GM12872 (cell line): ENCODE data around the gene MTFR2.

Source experiments
- CTCF ChIP-seq: IDR thresholded peaks from 3 replicates; pipeline ENCODE4 v1.5.1; 2011; ENCODE audit warnings: low read depth, mild to moderate bottlenecking, low read length, moderate library complexity; ENCODE audit not compliant: insufficient read depth

MTFR2 gene

GRCh38 chr6:136201732-136202131 is 48.4 kb downstream of the MTFR2 start:
- TF ChIP-seq CTCF: no peak

GRCh38 chr6:136192902-136193301 is 57.2 kb downstream of the MTFR2 start:
- no peak for TF ChIP-seq CTCF

GRCh38 chr6:136191606-136192312 is 58.4 kb downstream of the MTFR2 start:
- no peak for TF ChIP-seq CTCF

- no peak for TF ChIP-seq CTCF
These were observed 61.0 kb downstream of the MTFR2 start for GRCh38 chr6:136189104-136189503.

GRCh38 chr6:136188486-136188885 is 61.6 kb downstream of the MTFR2 start:
- no peak for TF ChIP-seq CTCF

- no peak for TF ChIP-seq CTCF
These were observed 63.7 kb downstream of the MTFR2 start for GRCh38 chr6:136186363-136186762.

GRCh38 chr6:136184738-136185137 is 65.4 kb downstream of the MTFR2 start:
- no peak for TF ChIP-seq CTCF
